WTC11 (cell line): Measurements from ENCODE around the gene KRTAP5-9.
"Not testable (repeated sequence)": the region's sequence is repeated elsewhere in the genome, so short reads cannot be mapped to it uniquely, and the experiment has no call there.

Source experiments
- CTCF ChIP-seq: fragments of 200-600 bp; IDR thresholded peaks from 2 replicates; pipeline ENCODE4 v1.8.0; 2022; ENCODE audit warnings: antibody characterized with exemption
- ELF4 ChIP-seq: sonication (generic); formaldehyde crosslinking; IDR thresholded peaks from 2 replicates; pipeline ENCODE4 v1.8.1; 2022; ENCODE audit warnings: low read depth, mild to moderate bottlenecking, moderate library complexity, missing genetic modification reagents
- KAT7 ChIP-seq: sonication (generic); formaldehyde crosslinking; IDR thresholded peaks from 2 replicates; pipeline ENCODE4 v1.8.1; 2023; ENCODE audit warnings: missing genetic modification reagents, mild to moderate bottlenecking, borderline replicate concordance

- not testable (repeated sequence) for TF ChIP-seq KAT7 (CRISPR knock-in tag); CTCF; ELF4 (CRISPR knock-in tag)
Observed at GRCh38 chr11:71534711-71535608, 13.3 kb upstream of the KRTAP5-9 start.
